ENCODE data around the gene IPO9. TPM values are rescaled to one million over a fixed set of nuclear protein-coding genes. Genes with fewer than 3 reads are reported as not detected.

The IPO9 gene
- total and polyA plus RNA-seq, 2 experiments from 2014 or later: 47.6 to 87.4 TPM

DNA sequence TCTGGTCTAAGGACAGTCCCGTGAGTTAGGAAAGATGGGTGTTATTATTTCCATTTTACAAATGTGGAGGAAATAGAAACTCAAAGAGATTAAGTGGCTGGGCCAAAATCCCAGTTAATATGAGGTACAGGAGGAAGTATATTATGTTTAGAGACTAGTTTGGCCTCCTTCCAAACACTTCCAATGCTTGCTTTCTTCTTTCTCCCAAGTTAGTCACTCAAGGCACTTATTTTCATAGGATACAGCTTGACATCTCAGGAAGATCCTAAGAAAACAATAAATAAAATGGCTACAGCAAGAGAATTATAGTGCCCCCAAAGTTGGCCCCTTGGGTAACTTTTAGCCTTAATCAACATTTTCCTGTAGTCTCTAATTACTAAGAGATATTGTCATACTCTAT, 47.5 kb upstream of the IPO9 start:
- Histone ChIP-seq H3F3A (replicated peaks; ENCODE audit: low read depth) (no peaks in the 10 kb centered on the region), H3K9me2 (ENCODE audit: insufficient read depth) (no peaks in the 10 kb centered on the region), H3K79me2 (replicated peaks; ENCODE audit: insufficient read depth) (no peaks in the 10 kb centered on the region; the same call in 1 of the 2 replicates), H4K20me1 (replicated peaks; ENCODE audit: insufficient read depth) (peaks cover 4% of the 10 kb centered on the region; the same call in 1 of the 2 replicates), H3K27me3 (ENCODE audit: insufficient read depth) (no peaks in the 10 kb centered on the region), H3K4me2 (no peak overlapping the region), H3K36me3 (ENCODE audit: insufficient read depth) (peaks cover 18% of the 10 kb centered on the region), H3K27ac (ENCODE audit: low read depth) (no peak overlapping the region), H3K4me1 (ENCODE audit: insufficient read depth) (0 out of 2 replicates have a peak, but pooled peaks cover 5% of the 10 kb centered on the region), H2AFZ (no peak overlapping the region), H3K4me3 (no peak overlapping the region)
- DNase-seq (ENCODE audit: low spot score): no peak
- H3K27me3 Mint-ChIP-seq (ENCODE audit: insufficient read depth, low read depth, poor library complexity): no peaks in the 10 kb centered on the region
- H3K27ac Mint-ChIP-seq: no peak overlapping the region
- peaks cover 6% of the 10 kb centered on the region; the same call in 1 of the 3 replicates for H3K9me3 Mint-ChIP-seq
- H3K4me3 Mint-ChIP-seq: no peak overlapping the region
- no peak for ATAC-seq
- TF ChIP-seq JUNB (IDR thresholded peaks at IDR 0.05; ENCODE audit: unreplicated experiment) (no peak), CREB1 (CRISPR knock-in tag; IDR thresholded peaks at IDR 0.05; ENCODE audit: low read depth) (no peak), ZNF331 (CRISPR knock-in tag; IDR thresholded peaks at IDR 0.05; ENCODE audit: low read depth) (no peak)
- peaks cover 60% of the 10 kb centered on the region for H3K36me3 Mint-ChIP-seq (ENCODE audit: low read depth)
- H3K4me1 Mint-ChIP-seq: no peaks in the 10 kb centered on the region

DNA sequence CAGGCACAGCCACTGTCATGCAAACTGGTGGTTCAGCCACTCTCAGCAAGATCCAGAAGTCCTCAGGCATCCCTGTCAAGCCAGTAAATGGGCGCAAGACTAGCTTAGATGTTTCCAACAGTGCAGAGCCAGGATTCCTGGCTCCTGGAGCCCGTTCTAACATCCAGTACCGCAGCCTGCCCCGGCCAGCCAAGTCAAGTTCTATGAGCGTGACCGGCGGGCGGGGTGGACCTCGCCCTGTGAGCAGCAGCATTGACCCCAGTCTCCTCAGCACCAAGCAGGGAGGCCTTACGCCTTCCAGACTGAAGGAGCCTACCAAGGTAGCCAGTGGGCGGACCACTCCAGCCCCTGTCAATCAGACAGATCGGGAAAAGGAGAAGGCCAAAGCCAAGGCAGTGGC, 46.6 kb upstream of the IPO9 start:
- H3K27ac ChIP-seq (ENCODE audit: low read depth): no peak overlapping the region
- peaks cover 4% of the 10 kb centered on the region; the same call in 1 of the 2 replicates for H4K20me1 ChIP-seq (replicated peaks; ENCODE audit: insufficient read depth)
- no peak for ATAC-seq
- Mint-ChIP-seq H3K4me1 (no peaks in the 10 kb centered on the region), H3K36me3 (ENCODE audit: low read depth) (peaks cover 69% of the 10 kb centered on the region), H3K27me3 (ENCODE audit: insufficient read depth, low read depth, poor library complexity) (no peaks in the 10 kb centered on the region), H3K4me3 (no peak overlapping the region), H3K27ac (no peak overlapping the region), H3K9me3 (peaks cover 6% of the 10 kb centered on the region; the same call in 1 of the 3 replicates)
- no peak overlapping the region for H3K4me2 ChIP-seq
- H3K9me2 ChIP-seq (ENCODE audit: insufficient read depth): no peaks in the 10 kb centered on the region
- 0 out of 2 replicates have a peak, but pooled peaks cover 5% of the 10 kb centered on the region for H3K4me1 ChIP-seq (ENCODE audit: insufficient read depth)
- no peak overlapping the region for H2AFZ ChIP-seq
- peaks cover 18% of the 10 kb centered on the region for H3K36me3 ChIP-seq (ENCODE audit: insufficient read depth)
- H3K4me3 ChIP-seq: no peak overlapping the region
- no peaks in the 10 kb centered on the region; the same call in 1 of the 2 replicates for H3K79me2 ChIP-seq (replicated peaks; ENCODE audit: insufficient read depth)
- H3F3A ChIP-seq (replicated peaks; ENCODE audit: low read depth): no peaks in the 10 kb centered on the region
- no peak for DNase-seq (ENCODE audit: low spot score)
- H3K27me3 ChIP-seq (ENCODE audit: insufficient read depth): no peaks in the 10 kb centered on the region
- TF ChIP-seq POLR2AphosphoS5 (IDR thresholded peaks at IDR 0.05; ENCODE audit: low read depth): no peak
- no peak for TF ChIP-seq EZH2phosphoT487 (IDR thresholded peaks at IDR 0.05; ENCODE audit: unreplicated experiment)
- no peak for TF ChIP-seq STAT1 (IDR thresholded peaks at IDR 0.05; ENCODE audit: unreplicated experiment)
- no peak for TF ChIP-seq NANOG (IDR thresholded peaks at IDR 0.05; ENCODE audit: borderline replicate concordance)
- TF ChIP-seq, protein P1, sequence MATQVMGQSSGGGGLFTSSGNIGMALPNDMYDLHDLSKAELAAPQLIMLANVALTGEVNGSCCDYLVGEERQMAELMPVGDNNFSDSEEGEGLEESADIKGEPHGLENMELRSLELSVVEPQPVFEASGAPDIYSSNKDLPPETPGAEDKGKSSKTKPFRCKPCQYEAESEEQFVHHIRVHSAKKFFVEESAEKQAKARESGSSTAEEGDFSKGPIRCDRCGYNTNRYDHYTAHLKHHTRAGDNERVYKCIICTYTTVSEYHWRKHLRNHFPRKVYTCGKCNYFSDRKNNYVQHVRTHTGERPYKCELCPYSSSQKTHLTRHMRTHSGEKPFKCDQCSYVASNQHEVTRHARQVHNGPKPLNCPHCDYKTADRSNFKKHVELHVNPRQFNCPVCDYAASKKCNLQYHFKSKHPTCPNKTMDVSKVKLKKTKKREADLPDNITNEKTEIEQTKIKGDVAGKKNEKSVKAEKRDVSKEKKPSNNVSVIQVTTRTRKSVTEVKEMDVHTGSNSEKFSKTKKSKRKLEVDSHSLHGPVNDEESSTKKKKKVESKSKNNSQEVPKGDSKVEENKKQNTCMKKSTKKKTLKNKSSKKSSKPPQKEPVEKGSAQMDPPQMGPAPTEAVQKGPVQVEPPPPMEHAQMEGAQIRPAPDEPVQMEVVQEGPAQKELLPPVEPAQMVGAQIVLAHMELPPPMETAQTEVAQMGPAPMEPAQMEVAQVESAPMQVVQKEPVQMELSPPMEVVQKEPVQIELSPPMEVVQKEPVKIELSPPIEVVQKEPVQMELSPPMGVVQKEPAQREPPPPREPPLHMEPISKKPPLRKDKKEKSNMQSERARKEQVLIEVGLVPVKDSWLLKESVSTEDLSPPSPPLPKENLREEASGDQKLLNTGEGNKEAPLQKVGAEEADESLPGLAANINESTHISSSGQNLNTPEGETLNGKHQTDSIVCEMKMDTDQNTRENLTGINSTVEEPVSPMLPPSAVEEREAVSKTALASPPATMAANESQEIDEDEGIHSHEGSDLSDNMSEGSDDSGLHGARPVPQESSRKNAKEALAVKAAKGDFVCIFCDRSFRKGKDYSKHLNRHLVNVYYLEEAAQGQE (IDR thresholded peaks at IDR 0.05; ENCODE audit: unreplicated experiment): no peak
- no peak for TF ChIP-seq ZNF114 (CRISPR knock-in tag; IDR thresholded peaks at IDR 0.05)
- no peak for TF ChIP-seq CREB1 (CRISPR knock-in tag; IDR thresholded peaks at IDR 0.05; ENCODE audit: low read depth)
- no peak for TF ChIP-seq JUNB (IDR thresholded peaks at IDR 0.05; ENCODE audit: unreplicated experiment)
- TF ChIP-seq ZNF331 (CRISPR knock-in tag; IDR thresholded peaks at IDR 0.05; ENCODE audit: low read depth): no peak
- TF ChIP-seq, protein P2, sequence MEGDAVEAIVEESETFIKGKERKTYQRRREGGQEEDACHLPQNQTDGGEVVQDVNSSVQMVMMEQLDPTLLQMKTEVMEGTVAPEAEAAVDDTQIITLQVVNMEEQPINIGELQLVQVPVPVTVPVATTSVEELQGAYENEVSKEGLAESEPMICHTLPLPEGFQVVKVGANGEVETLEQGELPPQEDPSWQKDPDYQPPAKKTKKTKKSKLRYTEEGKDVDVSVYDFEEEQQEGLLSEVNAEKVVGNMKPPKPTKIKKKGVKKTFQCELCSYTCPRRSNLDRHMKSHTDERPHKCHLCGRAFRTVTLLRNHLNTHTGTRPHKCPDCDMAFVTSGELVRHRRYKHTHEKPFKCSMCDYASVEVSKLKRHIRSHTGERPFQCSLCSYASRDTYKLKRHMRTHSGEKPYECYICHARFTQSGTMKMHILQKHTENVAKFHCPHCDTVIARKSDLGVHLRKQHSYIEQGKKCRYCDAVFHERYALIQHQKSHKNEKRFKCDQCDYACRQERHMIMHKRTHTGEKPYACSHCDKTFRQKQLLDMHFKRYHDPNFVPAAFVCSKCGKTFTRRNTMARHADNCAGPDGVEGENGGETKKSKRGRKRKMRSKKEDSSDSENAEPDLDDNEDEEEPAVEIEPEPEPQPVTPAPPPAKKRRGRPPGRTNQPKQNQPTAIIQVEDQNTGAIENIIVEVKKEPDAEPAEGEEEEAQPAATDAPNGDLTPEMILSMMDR (conservative IDR thresholded peaks at IDR 0.05; ENCODE audit: low read depth in 2 of 2): no peak
- no peak for TF ChIP-seq EZH2 (IDR thresholded peaks at IDR 0.05; ENCODE audit: low read depth, unreplicated experiment)

All from GM23338 (cell line).